ENCODE measurements around the gene FXYD1. TPM values are rescaled to one million over a fixed set of nuclear protein-coding genes. Genes with fewer than 3 reads are reported as not detected.

Gene FXYD1
- total and polyA plus RNA-seq, 2 of the 8 experiments (the other 6 are each of a cell fraction or from before 2014, with no cell fraction given): 1.6 to 8.1 TPM

DNA sequence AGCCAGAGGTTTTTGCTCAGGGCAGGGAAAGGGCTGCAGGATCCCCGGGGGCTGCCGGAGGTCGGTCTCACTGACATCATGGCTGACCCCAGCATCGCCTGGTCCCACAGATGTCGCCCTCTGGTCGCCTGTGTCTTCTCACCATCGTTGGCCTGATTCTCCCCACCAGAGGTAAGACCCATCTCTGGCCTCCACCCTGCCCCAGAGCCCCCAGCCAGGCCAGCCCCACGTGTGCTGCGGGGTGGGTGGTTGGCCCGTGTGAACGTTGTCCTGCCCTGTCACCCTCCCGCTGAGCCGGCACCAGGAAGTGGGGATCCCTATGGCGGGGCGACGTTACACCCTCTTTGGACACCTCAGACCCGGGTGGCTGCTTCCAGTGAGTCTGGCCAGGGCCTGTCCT lies 16.8 kb downstream of the FXYD1 start (continued):
- TF ChIP-seq, protein P1, sequence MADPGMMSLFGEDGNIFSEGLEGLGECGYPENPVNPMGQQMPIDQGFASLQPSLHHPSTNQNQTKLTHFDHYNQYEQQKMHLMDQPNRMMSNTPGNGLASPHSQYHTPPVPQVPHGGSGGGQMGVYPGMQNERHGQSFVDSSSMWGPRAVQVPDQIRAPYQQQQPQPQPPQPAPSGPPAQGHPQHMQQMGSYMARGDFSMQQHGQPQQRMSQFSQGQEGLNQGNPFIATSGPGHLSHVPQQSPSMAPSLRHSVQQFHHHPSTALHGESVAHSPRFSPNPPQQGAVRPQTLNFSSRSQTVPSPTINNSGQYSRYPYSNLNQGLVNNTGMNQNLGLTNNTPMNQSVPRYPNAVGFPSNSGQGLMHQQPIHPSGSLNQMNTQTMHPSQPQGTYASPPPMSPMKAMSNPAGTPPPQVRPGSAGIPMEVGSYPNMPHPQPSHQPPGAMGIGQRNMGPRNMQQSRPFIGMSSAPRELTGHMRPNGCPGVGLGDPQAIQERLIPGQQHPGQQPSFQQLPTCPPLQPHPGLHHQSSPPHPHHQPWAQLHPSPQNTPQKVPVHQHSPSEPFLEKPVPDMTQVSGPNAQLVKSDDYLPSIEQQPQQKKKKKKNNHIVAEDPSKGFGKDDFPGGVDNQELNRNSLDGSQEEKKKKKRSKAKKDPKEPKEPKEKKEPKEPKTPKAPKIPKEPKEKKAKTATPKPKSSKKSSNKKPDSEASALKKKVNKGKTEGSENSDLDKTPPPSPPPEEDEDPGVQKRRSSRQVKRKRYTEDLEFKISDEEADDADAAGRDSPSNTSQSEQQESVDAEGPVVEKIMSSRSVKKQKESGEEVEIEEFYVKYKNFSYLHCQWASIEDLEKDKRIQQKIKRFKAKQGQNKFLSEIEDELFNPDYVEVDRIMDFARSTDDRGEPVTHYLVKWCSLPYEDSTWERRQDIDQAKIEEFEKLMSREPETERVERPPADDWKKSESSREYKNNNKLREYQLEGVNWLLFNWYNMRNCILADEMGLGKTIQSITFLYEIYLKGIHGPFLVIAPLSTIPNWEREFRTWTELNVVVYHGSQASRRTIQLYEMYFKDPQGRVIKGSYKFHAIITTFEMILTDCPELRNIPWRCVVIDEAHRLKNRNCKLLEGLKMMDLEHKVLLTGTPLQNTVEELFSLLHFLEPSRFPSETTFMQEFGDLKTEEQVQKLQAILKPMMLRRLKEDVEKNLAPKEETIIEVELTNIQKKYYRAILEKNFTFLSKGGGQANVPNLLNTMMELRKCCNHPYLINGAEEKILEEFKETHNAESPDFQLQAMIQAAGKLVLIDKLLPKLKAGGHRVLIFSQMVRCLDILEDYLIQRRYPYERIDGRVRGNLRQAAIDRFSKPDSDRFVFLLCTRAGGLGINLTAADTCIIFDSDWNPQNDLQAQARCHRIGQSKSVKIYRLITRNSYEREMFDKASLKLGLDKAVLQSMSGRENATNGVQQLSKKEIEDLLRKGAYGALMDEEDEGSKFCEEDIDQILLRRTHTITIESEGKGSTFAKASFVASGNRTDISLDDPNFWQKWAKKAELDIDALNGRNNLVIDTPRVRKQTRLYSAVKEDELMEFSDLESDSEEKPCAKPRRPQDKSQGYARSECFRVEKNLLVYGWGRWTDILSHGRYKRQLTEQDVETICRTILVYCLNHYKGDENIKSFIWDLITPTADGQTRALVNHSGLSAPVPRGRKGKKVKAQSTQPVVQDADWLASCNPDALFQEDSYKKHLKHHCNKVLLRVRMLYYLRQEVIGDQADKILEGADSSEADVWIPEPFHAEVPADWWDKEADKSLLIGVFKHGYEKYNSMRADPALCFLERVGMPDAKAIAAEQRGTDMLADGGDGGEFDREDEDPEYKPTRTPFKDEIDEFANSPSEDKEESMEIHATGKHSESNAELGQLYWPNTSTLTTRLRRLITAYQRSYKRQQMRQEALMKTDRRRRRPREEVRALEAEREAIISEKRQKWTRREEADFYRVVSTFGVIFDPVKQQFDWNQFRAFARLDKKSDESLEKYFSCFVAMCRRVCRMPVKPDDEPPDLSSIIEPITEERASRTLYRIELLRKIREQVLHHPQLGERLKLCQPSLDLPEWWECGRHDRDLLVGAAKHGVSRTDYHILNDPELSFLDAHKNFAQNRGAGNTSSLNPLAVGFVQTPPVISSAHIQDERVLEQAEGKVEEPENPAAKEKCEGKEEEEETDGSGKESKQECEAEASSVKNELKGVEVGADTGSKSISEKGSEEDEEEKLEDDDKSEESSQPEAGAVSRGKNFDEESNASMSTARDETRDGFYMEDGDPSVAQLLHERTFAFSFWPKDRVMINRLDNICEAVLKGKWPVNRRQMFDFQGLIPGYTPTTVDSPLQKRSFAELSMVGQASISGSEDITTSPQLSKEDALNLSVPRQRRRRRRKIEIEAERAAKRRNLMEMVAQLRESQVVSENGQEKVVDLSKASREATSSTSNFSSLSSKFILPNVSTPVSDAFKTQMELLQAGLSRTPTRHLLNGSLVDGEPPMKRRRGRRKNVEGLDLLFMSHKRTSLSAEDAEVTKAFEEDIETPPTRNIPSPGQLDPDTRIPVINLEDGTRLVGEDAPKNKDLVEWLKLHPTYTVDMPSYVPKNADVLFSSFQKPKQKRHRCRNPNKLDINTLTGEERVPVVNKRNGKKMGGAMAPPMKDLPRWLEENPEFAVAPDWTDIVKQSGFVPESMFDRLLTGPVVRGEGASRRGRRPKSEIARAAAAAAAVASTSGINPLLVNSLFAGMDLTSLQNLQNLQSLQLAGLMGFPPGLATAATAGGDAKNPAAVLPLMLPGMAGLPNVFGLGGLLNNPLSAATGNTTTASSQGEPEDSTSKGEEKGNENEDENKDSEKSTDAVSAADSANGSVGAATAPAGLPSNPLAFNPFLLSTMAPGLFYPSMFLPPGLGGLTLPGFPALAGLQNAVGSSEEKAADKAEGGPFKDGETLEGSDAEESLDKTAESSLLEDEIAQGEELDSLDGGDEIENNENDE (IDR thresholded peaks at IDR 0.05; ENCODE audit: insufficient replicate concordance, low read length): no peak
- TF ChIP-seq GABPA (IDR thresholded peaks at IDR 0.05; ENCODE audit: borderline replicate concordance, insufficient read depth, low read length): no peak
- no peak for TF ChIP-seq NRF1 (IDR thresholded peaks at IDR 0.05; ENCODE audit: low read depth, low read length)

All from H1 (cell line).